GM12872 (cell line): ENCODE results near the gene MZT2A.
"Not testable (repeated sequence)": the region's sequence is repeated elsewhere in the genome, so short reads cannot be mapped to it uniquely, and the experiment has no call there.

Experiments used
- TF ChIP-seq, protein P1 (sequence below): IDR thresholded peaks from 3 replicates; pipeline ENCODE4 v1.5.1; 2011; ENCODE audit warnings: low read depth, mild to moderate bottlenecking, low read length, moderate library complexity; ENCODE audit not compliant: insufficient read depth

Gene MZT2A, protein sequence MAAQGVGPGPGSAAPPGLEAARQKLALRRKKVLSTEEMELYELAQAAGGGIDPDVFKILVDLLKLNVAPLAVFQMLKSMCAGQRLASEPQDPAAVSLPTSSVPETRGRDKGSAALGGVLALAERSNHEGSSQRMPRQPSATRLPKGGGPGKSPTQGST

DNA sequence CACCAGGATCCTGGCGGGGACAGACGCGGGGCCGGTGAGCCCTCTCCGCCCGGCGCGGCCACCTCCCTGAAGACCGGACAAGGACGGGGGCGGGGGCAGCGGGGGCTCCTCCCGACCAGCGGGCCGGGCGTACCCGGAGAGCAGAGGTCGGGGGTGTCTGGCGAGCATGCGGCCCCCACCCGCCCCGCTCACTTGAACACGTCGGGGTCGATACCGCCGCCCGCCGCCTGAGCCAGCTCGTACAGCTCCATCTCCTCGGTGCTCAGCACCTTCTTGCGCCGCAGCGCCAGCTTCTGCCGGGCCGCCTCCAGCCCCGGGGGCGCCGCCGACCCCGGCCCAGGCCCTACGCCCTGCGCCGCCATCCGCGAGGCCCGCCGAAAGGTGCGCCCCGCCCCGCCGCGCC is at the start of gene MZT2A:
MZT2A (minus strand) TSS at position 383 of the 403 bp plus-strand sequence; CDS start at position 362, 21 bp downstream.
- TF ChIP-seq, protein P1, sequence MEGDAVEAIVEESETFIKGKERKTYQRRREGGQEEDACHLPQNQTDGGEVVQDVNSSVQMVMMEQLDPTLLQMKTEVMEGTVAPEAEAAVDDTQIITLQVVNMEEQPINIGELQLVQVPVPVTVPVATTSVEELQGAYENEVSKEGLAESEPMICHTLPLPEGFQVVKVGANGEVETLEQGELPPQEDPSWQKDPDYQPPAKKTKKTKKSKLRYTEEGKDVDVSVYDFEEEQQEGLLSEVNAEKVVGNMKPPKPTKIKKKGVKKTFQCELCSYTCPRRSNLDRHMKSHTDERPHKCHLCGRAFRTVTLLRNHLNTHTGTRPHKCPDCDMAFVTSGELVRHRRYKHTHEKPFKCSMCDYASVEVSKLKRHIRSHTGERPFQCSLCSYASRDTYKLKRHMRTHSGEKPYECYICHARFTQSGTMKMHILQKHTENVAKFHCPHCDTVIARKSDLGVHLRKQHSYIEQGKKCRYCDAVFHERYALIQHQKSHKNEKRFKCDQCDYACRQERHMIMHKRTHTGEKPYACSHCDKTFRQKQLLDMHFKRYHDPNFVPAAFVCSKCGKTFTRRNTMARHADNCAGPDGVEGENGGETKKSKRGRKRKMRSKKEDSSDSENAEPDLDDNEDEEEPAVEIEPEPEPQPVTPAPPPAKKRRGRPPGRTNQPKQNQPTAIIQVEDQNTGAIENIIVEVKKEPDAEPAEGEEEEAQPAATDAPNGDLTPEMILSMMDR, result not testable (repeated sequence)

DNA sequence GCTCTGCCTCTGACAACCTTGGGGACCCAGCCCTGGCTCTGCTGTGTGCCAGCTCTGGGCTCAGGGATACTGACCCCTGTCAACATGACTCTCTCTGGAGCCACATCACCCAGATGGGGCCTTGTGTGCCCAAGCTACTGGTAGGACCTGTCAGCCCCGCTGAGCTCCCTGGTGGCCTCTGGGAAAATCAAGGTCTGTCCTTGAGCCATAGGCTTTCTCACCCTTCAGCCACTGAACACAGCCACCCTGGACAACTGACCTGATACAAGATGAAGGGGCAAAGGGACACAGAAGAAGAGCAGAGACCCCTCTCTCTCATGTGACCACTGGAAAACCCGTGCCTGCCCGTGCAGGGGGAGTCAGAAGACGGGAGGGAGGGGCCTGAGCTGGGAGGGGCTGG is 43.3 kb upstream of the MZT2A start:
- TF ChIP-seq, protein P1, result no peak

DNA sequence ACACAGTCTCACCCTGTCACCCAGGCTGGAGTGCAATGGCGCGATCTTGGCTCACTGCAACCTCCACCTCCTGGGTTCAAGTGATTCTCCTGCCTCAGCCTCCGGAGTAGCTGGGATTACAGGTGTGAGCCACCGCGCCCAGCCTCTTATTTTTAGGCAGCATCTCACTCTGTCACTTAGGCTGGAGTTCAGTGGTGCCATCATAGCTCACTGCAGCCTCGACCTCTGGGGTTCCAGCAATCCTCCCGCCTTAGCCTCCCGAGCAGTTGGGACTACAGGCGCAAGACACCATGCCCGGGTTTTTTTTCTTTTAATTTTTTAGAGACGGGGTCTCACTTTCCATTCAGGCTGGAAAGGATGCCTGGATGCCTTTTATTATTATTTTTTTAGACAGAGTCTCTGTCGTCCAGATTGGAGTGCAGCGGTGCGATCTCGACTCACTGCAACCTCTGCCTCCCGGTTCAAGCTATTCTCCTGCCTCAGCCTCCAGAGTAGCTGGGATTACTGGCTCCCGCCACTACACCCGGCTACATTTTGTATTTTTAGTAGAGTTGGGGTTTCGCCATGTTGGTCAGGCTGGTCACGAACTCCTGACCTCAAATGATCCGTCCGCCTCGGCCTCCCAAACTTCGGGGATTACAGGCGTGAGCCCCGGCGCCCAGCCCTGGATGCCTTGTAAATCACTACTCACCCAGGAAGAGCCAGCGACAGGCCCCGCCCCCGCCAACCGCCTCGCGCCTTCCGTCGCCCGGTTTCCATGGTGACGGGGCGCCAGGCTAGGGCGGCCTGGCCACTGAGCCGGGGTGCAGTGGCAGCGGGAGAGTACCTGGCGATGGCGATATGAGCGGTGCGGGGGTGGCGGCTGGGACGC is 35.2 kb upstream of the MZT2A start, which contains the start of gene CCDC74A:
CCDC74A (plus strand) TSS at position 758 of the 871 bp plus-strand sequence; CDS start at position 841, 83 bp downstream.
- TF ChIP-seq, protein P1, result not testable (repeated sequence)

DNA sequence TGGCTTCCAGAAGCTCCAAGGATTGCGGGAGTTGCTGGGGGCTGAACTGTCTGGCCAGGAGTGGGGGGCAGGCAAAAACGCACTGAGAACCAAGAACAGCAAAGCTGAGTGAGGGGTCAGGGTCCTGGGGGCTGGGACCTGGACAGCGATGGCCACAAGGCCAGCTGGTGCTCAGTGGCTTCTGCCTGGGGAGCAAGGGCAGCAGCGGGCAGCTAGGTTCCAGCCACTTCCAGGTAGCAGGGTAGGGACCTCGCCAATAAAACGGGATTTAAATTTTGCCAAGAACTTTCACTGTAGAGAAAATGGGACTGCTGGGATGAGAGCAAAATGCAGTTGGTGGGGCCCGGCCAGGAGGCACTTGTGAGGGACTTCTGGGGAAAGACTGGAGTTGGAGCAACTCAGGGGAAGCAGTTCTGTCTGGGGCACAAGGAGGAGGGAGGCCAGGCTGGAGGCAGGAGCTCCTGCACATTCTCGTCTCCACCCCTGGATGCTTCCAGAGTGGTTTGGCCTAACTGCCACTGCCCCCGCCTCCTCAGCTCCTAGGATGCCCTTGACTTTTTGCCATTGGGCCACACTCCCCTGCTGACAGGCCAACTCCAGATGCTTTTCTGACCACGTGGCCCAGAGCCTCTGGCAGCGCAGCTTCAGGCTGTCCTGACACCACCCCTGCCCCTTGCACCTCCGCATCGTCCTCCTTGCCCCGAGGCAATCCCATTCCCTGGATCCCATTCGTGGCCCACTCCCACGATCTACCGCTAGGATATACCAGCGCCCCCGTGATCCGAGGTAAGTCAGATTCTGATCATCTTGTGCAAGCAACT is 30.0 kb upstream of the MZT2A start:
- TF ChIP-seq, protein P1, result no peak

DNA sequence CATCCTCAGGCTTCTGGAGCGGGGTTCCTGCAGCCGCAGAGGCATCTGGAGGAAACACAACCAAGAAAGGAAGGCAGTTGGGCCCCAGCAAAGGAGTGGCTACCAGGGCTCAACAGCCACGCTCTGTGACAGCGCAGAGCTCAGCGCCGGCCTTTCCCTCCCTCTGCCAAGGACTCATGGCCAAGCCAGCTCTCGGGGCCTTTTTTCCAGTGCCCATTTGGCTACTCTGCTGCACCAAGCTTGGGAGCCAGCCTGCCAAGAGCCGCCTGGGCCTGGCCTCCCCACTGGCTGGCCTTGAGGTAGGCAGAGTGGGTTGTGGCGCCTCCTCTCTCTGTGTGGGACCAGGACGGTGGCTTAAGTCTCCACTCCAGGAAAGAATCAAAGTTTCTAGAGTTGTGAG is 28.3 kb upstream of the MZT2A start:
- TF ChIP-seq, protein P1, result no peak

DNA sequence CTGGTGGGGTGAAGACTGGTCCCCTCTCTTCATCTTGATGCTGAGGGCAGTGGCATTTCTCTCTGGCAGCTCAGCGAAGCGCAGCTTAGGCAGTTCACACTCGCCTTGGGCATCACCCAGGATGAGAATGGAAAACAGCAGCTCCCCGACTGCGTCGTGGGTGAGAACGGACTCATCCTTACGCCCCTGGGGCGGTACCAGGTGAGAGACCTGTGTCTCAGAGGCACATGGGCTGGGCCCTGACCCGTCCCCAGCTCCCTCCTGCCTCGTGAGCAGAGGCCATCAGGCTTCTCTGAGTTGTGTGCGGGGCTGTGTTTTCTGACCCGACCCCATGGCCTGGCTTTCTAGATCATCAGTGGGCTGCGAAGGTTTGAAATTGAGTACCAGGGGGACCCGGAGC is 27.3 kb upstream of the MZT2A start:
- TF ChIP-seq, protein P1, result no peak

DNA sequence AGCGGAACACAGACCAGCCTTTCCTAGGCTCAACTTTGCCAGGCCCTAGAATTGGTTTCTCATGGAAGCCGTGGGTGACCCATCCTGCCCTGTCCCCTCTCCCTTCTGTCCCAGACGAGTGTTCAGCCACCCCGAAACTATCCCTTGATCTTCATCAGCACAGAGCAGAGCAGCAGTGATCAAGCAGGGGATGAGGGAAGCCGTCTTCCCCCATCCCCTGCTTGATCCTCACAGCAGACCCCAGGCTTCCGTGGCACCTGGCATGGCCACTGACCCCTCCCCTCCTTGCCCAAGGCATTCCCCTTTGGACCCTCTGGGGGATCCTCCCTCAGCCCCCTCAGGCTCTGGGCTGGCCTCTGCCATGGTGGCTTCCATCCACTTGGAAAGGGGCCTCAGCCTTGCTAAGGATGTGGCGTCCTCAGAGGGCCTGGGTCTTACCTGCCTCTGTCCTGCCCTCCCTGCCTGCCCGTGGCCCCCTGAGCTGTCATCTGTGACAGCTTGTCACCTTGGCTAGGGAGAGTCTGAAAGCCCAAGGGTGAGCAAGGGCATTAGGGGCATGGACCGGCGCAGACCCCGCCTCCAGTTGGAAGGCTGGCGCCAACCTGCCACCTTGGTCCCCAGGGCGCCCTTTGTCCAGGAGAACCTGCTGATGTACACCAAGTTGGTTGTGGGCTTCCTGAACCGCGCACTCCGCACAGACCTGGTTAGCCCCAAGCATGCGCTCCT is 25.1 kb upstream of the MZT2A start:
- TF ChIP-seq, protein P1, result no peak
